GM20431 (cell line): Measurements from ENCODE around the gene HAPLN2.

Source experiments
- in situ Hi-C: fragments of 300-500 bp; cut with MseI, MboI; formaldehyde crosslinking; loops from one replicate; pipeline ENCODE4 v1.15.0; 2020; ENCODE audit warnings: low sequenced_read_pairs; ENCODE audit not compliant: unreplicated experiment

HAPLN2 gene

GRCh38 chr1:156643049-156643777 is 24.0 kb downstream of the HAPLN2 start:
- in situ Hi-C loops, result no loop called here

- in situ Hi-C loops, result no loop called here
Observed at GRCh38 chr1:156643778-156644092, 24.5 kb downstream of the HAPLN2 start.

- in situ Hi-C loops, result no loop called here
Observed at GRCh38 chr1:156644146-156644545, 24.9 kb downstream of the HAPLN2 start.

- in situ Hi-C loops, result no loop called here
Observed at GRCh38 chr1:156644640-156645039, 25.4 kb downstream of the HAPLN2 start.

GRCh38 chr1:156645056-156645455 is 25.8 kb downstream of the HAPLN2 start:
- in situ Hi-C loops, result no loop called here

GRCh38 chr1:156645666-156646065 is 26.5 kb downstream of the HAPLN2 start:
- in situ Hi-C loops, result no loop called here

- in situ Hi-C loops, result no loop called here
Observed at GRCh38 chr1:156646738-156647211, 27.6 kb downstream of the HAPLN2 start.

- in situ Hi-C loops, result no loop called here
Observed at GRCh38 chr1:156647351-156647750, 28.1 kb downstream of the HAPLN2 start.

GRCh38 chr1:156648496-156648895 is 29.3 kb downstream of the HAPLN2 start:
- in situ Hi-C loops, result no loop called here

GRCh38 chr1:156648951-156649350 is 29.7 kb downstream of the HAPLN2 start:
- in situ Hi-C loops, result no loop called here

- in situ Hi-C loops, result no loop called here
Observed at GRCh38 chr1:156652131-156652991, 33.1 kb downstream of the HAPLN2 start.

GRCh38 chr1:156652992-156653355 is 33.8 kb downstream of the HAPLN2 start:
- in situ Hi-C loops, result no loop called here

- in situ Hi-C loops, result no loop called here
Observed at GRCh38 chr1:156654700-156655099, 35.5 kb downstream of the HAPLN2 start.

- in situ Hi-C loops, result no loop called here
Observed at GRCh38 chr1:156655151-156655903, 36.1 kb downstream of the HAPLN2 start.

- in situ Hi-C loops, result no loop called here
Observed at GRCh38 chr1:156655904-156656516, 36.8 kb downstream of the HAPLN2 start.

- in situ Hi-C loops, result no loop called here
Observed at GRCh38 chr1:156656806-156657740, 37.9 kb downstream of the HAPLN2 start.

- in situ Hi-C loops, result no loop called here
Observed at GRCh38 chr1:156657741-156658319, 38.6 kb downstream of the HAPLN2 start.

- in situ Hi-C loops, result no loop called here
Observed at GRCh38 chr1:156658496-156658895, 39.3 kb downstream of the HAPLN2 start.
